ENCODE results near the gene HDAC5.
A peak's percentile ranks its signal among the peaks of the same experiment; 100 is the strongest.
"Not testable (repeated sequence)": the region's sequence is repeated elsewhere in the genome, so short reads cannot be mapped to it uniquely, and the experiment has no call there.

HDAC5 gene

GRCh38 chr17:44066204-44066930, 57.1 kb downstream of the HDAC5 start, which contains the start of gene LSM12:
TSS of gene LSM12 (minus strand) at chr17:44066671. CDS start at chr17:44066587, 84 bp downstream.
- DNase-seq: peak; percentile 83 to 97

GRCh38 chr17:44065668-44066203, 57.7 kb downstream of the HDAC5 start:
- DNase-seq: peak in 1 of 2 experiments; percentile 40

GRCh38 chr17:44063704-44064639, 59.5 kb downstream of the HDAC5 start:
- DNase-seq: no peak

GRCh38 chr17:44062871-44063270, 60.6 kb downstream of the HDAC5 start:
- DNase-seq: no peak

- no peak for DNase-seq
Observed at GRCh38 chr17:44061446-44061845, 62.0 kb downstream of the HDAC5 start.

GRCh38 chr17:44059101-44059892, 64.1 kb downstream of the HDAC5 start:
- DNase-seq: no peak

- no peak for DNase-seq
Observed at GRCh38 chr17:44053125-44053872, 70.1 kb downstream of the HDAC5 start.

GRCh38 chr17:44049294-44050060, 74.0 kb downstream of the HDAC5 start:
- DNase-seq: no peak

- not testable (repeated sequence) for DNase-seq
Observed at GRCh38 chr17:44046893-44047292, 76.5 kb downstream of the HDAC5 start.

GRCh38 chr17:44045486-44045885, 78.0 kb downstream of the HDAC5 start:
- DNase-seq: no peak

GRCh38 chr17:44044071-44044470, 79.4 kb downstream of the HDAC5 start:
- DNase-seq: no peak

- DNase-seq: no peak
Observed at GRCh38 chr17:44043272-44043696, 80.2 kb downstream of the HDAC5 start.

- DNase-seq: no peak
Observed at GRCh38 chr17:44039829-44040635, 83.4 kb downstream of the HDAC5 start.

- no peak for DNase-seq
Observed at GRCh38 chr17:44038604-44039011, 84.8 kb downstream of the HDAC5 start.

GRCh38 chr17:44037471-44037870, 86.0 kb downstream of the HDAC5 start:
- no peak for DNase-seq

GRCh38 chr17:44034688-44035087, 88.8 kb downstream of the HDAC5 start:
- DNase-seq: not testable (repeated sequence)

GRCh38 chr17:44033861-44034408, 89.5 kb downstream of the HDAC5 start:
- DNase-seq: no peak

GRCh38 chr17:44030482-44030881, 93.0 kb downstream of the HDAC5 start:
- no peak for DNase-seq

- DNase-seq: no peak
Observed at GRCh38 chr17:44029736-44030135, 93.7 kb downstream of the HDAC5 start.
